Spleen (tissue), 11 donors: Measurements from ENCODE around the gene COQ8A. TPM values are rescaled to one million over a fixed set of nuclear protein-coding genes. Genes with fewer than 3 reads are reported as not detected.

ENCODE experiments used
- DNase-seq: peaks from one replicate; pipeline ENCODE4 v3.0.0-alpha.2; 2020
- H3K27ac ChIP-seq, 8 donors: fragments of 200-600 bp; sonication (generic) in 7 of 8; 1 replicate in 4 of 8; 2 replicates in 4 of 8; pipeline versions ENCODE4 v1.5.0 to v1.8.0; 2016 to 2021; ENCODE audit warnings: inconsistent platforms in 4 of 8, mild to moderate bottlenecking in 4 of 8, moderate library complexity in 1 of 8
- H3K27me3 ChIP-seq, 7 donors: fragments of 200-600 bp; sonication (generic) in 6 of 7; replicated peaks in 1 of 7; 1 replicate in 4 of 7; 2 replicates in 3 of 7; pipeline versions ENCODE4 v1.5.0 to v1.8.0; 2016 to 2021; ENCODE audit warnings: inconsistent platforms in 3 of 7, mild to moderate bottlenecking in 1 of 7
- H3K36me3 ChIP-seq, 6 donors: fragments of 200-600 bp; sonication (generic) in 5 of 6; 1 replicate in 4 of 6; 2 replicates in 2 of 6; pipeline versions ENCODE4 v1.5.0 to v1.8.0; 2016 to 2021; ENCODE audit warnings: inconsistent platforms in 2 of 6
- H3K4me1 ChIP-seq, 6 donors: fragments of 200-600 bp; sonication (generic) in 5 of 6; 1 replicate in 3 of 6; 2 replicates in 3 of 6; pipeline versions ENCODE4 v1.5.0 to v1.8.0; 2016 to 2021; ENCODE audit warnings: inconsistent platforms in 3 of 6
- H3K4me3 ChIP-seq, 8 donors: fragments of 200-600 bp; sonication (generic) in 7 of 8; 1 replicate in 4 of 8; 2 replicates in 4 of 8; pipeline versions ENCODE4 v1.5.0 to v1.8.0; 2016 to 2021; ENCODE audit warnings: inconsistent platforms in 4 of 8, mild to moderate bottlenecking in 4 of 8, moderate library complexity in 2 of 8
- H3K9me3 ChIP-seq, 8 donors: fragments of 200-600 bp; sonication (generic) in 7 of 8; 1 replicate in 4 of 8; 2 replicates in 4 of 8; pipeline versions ENCODE4 v1.5.0 to v1.8.0; 2016 to 2021; ENCODE audit warnings: inconsistent platforms in 4 of 8
- POLR2A ChIP-seq, 3 donors: fragments of 450-650 bp; IDR thresholded peaks; one replicate each; pipeline ENCODE4 v1.5.1; 2017; ENCODE audit warnings: antibody characterized with exemption in 3 of 3, mild to moderate bottlenecking in 1 of 3
- POLR2AphosphoS5 ChIP-seq, 3 donors: sonication (generic); formaldehyde crosslinking; IDR thresholded peaks; one replicate each; pipeline ENCODE4 v1.5.1; 2017; ENCODE audit warnings: antibody characterized with exemption in 3 of 3
- WGBS, 5 donors: extraction: QIAGEN DNeasy Blood & Tissue Kit in 3 of 5; methylation state at CpG; one replicate each; pipeline versions ENCODE4 v1.1.5 to v1.1.7; 2013 to 2018; 5-methylcytosine and 5-hydroxymethylcytosine counted together
- intact Hi-C: fragments of 100-400 bp; cut with DNase I; formaldehyde crosslinking; loops from one replicate; pipeline ENCODE4 v1.15.0; 2023; ENCODE audit warnings: low total_unique reads
- polyA plus RNA-seq, 3 donors: library from polyadenylated mRNA; stranded (reverse); fragments of 200-250 nt; gene quantifications; one replicate each; pipeline ENCODE4 v1.2.1, GENCODE V29; 2013
- total RNA-seq, 7 donors: library from RNA; depleted of rRNA in 3 of 7; stranded (reverse); fragments of >200 nt in 3 of 7; fragmentation: NEBNext Ultra II Directional in 4 of 7; extraction: Animal tissue kit (Norgen Biotek cat#: 25700) in 4 of 7; gene quantifications; one replicate each; pipeline versions ENCODE4 v1.1.0 to v1.2.1, GENCODE V29; 2016 to 2021
- TF ChIP-seq, protein P1 (sequence below), 11 experiments: fragments of 200-600 bp in 7 of 11; fragments of 450-650 bp in 4 of 11; sonication (generic) in 4 of 11; IDR thresholded peaks in 8 of 11; conservative IDR thresholded peaks in 3 of 11; 1 replicate in 7 of 11; 2 replicates in 4 of 11; pipeline versions ENCODE4 v1.4.0 to v1.8.0; 2016 to 2021; ENCODE audit warnings: antibody characterized with exemption in 11 of 11, inconsistent platforms in 4 of 11, mild to moderate bottlenecking in 1 of 11
- donor health status: healthy with polysubstance abuse.
- donor health status: DM: no; HTN: no; CAD: no; lungs with moderate emphysema.
- donor health status: DM: no; HTN: no; CAD: no.
- donor health status: Bipolar disorder and iron deficiency.
- donor health status: healthy.
- donor health status: DM: no; HTN: no; CAD: no.
- donor health status: DM: yes; HTN: yes; CAD: no.

Gene COQ8A
- total and polyA plus RNA-seq, 10 donors: 31.0 to 59.4 (median 41.2) TPM

GRCh38 chr1:226966683-226967082, 26.6 kb downstream of the COQ8A start:
- no peak for DNase-seq
- Histone ChIP-seq H3K36me3 (peaks cover 0 to 94% (median 29%) of the 10 kb centered on the region in 6 donors), H3K4me1 (peaks cover 0 to 25% (median 15%) of the 10 kb centered on the region in 6 donors), H3K27ac (no peak overlapping the region), H3K4me3 (no peak overlapping the region), H3K9me3 (peaks cover 0 to 11% (median 9%) of the 10 kb centered on the region in 8 donors), H3K27me3 (no peaks in the 10 kb centered on the region)
- TF ChIP-seq, protein P1, sequence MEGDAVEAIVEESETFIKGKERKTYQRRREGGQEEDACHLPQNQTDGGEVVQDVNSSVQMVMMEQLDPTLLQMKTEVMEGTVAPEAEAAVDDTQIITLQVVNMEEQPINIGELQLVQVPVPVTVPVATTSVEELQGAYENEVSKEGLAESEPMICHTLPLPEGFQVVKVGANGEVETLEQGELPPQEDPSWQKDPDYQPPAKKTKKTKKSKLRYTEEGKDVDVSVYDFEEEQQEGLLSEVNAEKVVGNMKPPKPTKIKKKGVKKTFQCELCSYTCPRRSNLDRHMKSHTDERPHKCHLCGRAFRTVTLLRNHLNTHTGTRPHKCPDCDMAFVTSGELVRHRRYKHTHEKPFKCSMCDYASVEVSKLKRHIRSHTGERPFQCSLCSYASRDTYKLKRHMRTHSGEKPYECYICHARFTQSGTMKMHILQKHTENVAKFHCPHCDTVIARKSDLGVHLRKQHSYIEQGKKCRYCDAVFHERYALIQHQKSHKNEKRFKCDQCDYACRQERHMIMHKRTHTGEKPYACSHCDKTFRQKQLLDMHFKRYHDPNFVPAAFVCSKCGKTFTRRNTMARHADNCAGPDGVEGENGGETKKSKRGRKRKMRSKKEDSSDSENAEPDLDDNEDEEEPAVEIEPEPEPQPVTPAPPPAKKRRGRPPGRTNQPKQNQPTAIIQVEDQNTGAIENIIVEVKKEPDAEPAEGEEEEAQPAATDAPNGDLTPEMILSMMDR (IDR thresholded peaks at IDR 0.05 in 8 of 11, conservative IDR thresholded peaks at IDR 0.05 in 3 of 11): no peak
- TF ChIP-seq POLR2AphosphoS5 (IDR thresholded peaks at IDR 0.05) (no peak), POLR2A (IDR thresholded peaks at IDR 0.05) (no peak)
- intact Hi-C loops: no loop called here
- 94 to 99% (median 98%) methylated on average over 4 of the region's 4 CpGs for WGBS, 5 donors

GRCh38 chr1:226967665-226968064, 27.6 kb downstream of the COQ8A start:
- Histone ChIP-seq H3K9me3 (peaks cover 0 to 17% (median 13%) of the 10 kb centered on the region in 8 donors), H3K4me3 (no peak overlapping the region), H3K36me3 (peaks cover 0 to 92% (median 29%) of the 10 kb centered on the region in 6 donors), H3K4me1 (peaks cover 0 to 21% (median 15%) of the 10 kb centered on the region in 6 donors), H3K27me3 (no peaks in the 10 kb centered on the region), H3K27ac (no peak overlapping the region)
- 90 to 98% (median 96%) methylated on average over 3 of the region's 3 CpGs for WGBS, 5 donors
- no peak for DNase-seq
- intact Hi-C loops: no loop called here
- TF ChIP-seq POLR2A (IDR thresholded peaks at IDR 0.05): no peak
- TF ChIP-seq, protein P1 (IDR thresholded peaks at IDR 0.05 in 8 of 11, conservative IDR thresholded peaks at IDR 0.05 in 3 of 11): no peak
- no peak for TF ChIP-seq POLR2AphosphoS5 (IDR thresholded peaks at IDR 0.05)

DNA sequence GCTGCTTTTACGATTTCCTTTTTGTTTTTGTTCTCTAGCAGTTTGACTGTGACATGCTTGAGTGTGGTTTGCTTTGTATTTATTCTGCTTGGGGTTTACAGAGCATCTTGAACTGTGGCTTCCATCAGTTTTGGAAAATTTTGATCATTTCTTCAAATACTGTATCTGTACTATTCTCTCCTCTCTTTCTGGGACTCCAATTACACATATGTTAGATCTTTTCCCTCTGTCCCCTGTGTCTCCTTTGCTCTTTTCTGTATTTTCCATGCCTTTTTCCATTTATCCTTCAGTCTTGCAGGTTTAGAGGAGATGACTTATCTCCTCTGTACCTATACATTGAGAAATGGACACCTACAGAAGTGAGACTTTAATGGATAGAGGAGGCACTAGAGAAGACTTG, 31.7 kb downstream of the COQ8A start:
- TF ChIP-seq POLR2AphosphoS5 (IDR thresholded peaks at IDR 0.05) (no peak), POLR2A (IDR thresholded peaks at IDR 0.05) (no peak)
- TF ChIP-seq, protein P1 (IDR thresholded peaks at IDR 0.05 in 8 of 11, conservative IDR thresholded peaks at IDR 0.05 in 3 of 11): no peak
- Histone ChIP-seq H3K36me3 (peaks cover 0 to 91% (median 14%) of the 10 kb centered on the region in 6 donors), H3K27ac (no peak overlapping the region), H3K27me3 (no peaks in the 10 kb centered on the region), H3K9me3 (peaks cover 0 to 17% (median 13%) of the 10 kb centered on the region in 8 donors), H3K4me3 (no peak overlapping the region), H3K4me1 (peaks cover 0 to 27% (median 25%) of the 10 kb centered on the region in 6 donors)
- DNase-seq: no peak
- 93 to 100% (median 97%) methylated on average over 1 of the region's 1 CpG for WGBS, 5 donors
- intact Hi-C loops: no loop called here

- no peak for DNase-seq
Measured at GRCh38 chr1:226972931-226973330, 32.8 kb downstream of the COQ8A start.

More at GRCh38 chr1:226972931-226973330, 32.8 kb downstream of the COQ8A start:
- Histone ChIP-seq H3K4me3 (no peak overlapping the region), H3K36me3 (peaks cover 0 to 91% (median 11%) of the 10 kb centered on the region in 6 donors), H3K9me3 (peaks cover 0 to 17% (median 13%) of the 10 kb centered on the region in 8 donors), H3K4me1 (peaks cover 0 to 27% (median 25%) of the 10 kb centered on the region in 6 donors), H3K27ac (peak overlapping the region in 7 of 8 donors; percentile 56 to 72 (median 64)), H3K27me3 (no peaks in the 10 kb centered on the region)
- intact Hi-C loops: no loop called here
- WGBS, 5 donors: 71 to 86% (median 77%) methylated on average over 6 of the region's 6 CpGs
- TF ChIP-seq POLR2AphosphoS5 (IDR thresholded peaks at IDR 0.05) (peak; percentile 43 to 66 (median 60)), POLR2A (IDR thresholded peaks at IDR 0.05) (no peak)
